Mucosa of gallbladder (tissue), 1 donor: Measurements from ENCODE around the gene SSTR1. TPM values are rescaled to one million over a fixed set of nuclear protein-coding genes. Genes with fewer than 3 reads are reported as not detected.
"Not testable (repeated sequence)": the region's sequence is repeated elsewhere in the genome, so short reads cannot be mapped to it uniquely, and the experiment has no call there.

ENCODE experiments used
- DNase-seq: peaks from one replicate; pipeline ENCODE4 v3.0.0-alpha.2; 2020; ENCODE audit warnings: low spot score
- total RNA-seq: library from RNA; stranded (reverse); gene quantifications from one replicate; pipeline ENCODE4 v1.2.1, GENCODE V29; 2021
- donor health status: DM: no; HTN: no; CAD: no.

Gene SSTR1
- 3.4 TPM for total RNA-seq

GRCh38 chr14:38207736-38208617 is at the start of gene SSTR1:
TSS of gene SSTR1 (plus strand) at chr14:38207904. CDS start at chr14:38209390, 1,486 bp downstream.
- DNase-seq, result peak; percentile 85

GRCh38 chr14:38158468-38158867 is 49.2 kb upstream of the SSTR1 start:
- DNase-seq, result no peak

GRCh38 chr14:38168416-38168815 is 39.3 kb upstream of the SSTR1 start:
- DNase-seq, result no peak

GRCh38 chr14:38171197-38171596 is 36.5 kb upstream of the SSTR1 start:
- DNase-seq, result no peak

- no peak for DNase-seq
These were observed 33.0 kb upstream of the SSTR1 start for GRCh38 chr14:38174711-38175110.

- DNase-seq, result no peak
These were observed 32.0 kb upstream of the SSTR1 start for GRCh38 chr14:38175658-38176057.

- DNase-seq, result no peak
These were observed 31.3 kb upstream of the SSTR1 start for GRCh38 chr14:38176379-38176778.

GRCh38 chr14:38184132-38184531 is 23.6 kb upstream of the SSTR1 start:
- DNase-seq, result no peak

- DNase-seq, result no peak
These were observed 22.0 kb upstream of the SSTR1 start for GRCh38 chr14:38185671-38186070.

- no peak for DNase-seq
These were observed 21.5 kb upstream of the SSTR1 start for GRCh38 chr14:38186216-38186615.

- no peak for DNase-seq
These were observed 20.2 kb upstream of the SSTR1 start for GRCh38 chr14:38187528-38187927.

GRCh38 chr14:38189930-38190726 is 17.6 kb upstream of the SSTR1 start:
- DNase-seq, result no peak

GRCh38 chr14:38190846-38191245 is 16.9 kb upstream of the SSTR1 start:
- not testable (repeated sequence) for DNase-seq

GRCh38 chr14:38191491-38191890 is 16.2 kb upstream of the SSTR1 start:
- not testable (repeated sequence) for DNase-seq

GRCh38 chr14:38197001-38197783 is 10.5 kb upstream of the SSTR1 start:
- no peak for DNase-seq

GRCh38 chr14:38197784-38198335 is 9.8 kb upstream of the SSTR1 start:
- DNase-seq, result no peak

- DNase-seq, result no peak
These were observed 9.3 kb upstream of the SSTR1 start for GRCh38 chr14:38198425-38198824.

GRCh38 chr14:38199076-38199475 is 8.6 kb upstream of the SSTR1 start:
- no peak for DNase-seq

- DNase-seq, result no peak
These were observed 8.0 kb upstream of the SSTR1 start for GRCh38 chr14:38199739-38200138.

- no peak for DNase-seq
These were observed 6.4 kb upstream of the SSTR1 start for GRCh38 chr14:38201137-38201828.
